ENCODE data around the gene VSNL1.

VSNL1 gene

DNA sequence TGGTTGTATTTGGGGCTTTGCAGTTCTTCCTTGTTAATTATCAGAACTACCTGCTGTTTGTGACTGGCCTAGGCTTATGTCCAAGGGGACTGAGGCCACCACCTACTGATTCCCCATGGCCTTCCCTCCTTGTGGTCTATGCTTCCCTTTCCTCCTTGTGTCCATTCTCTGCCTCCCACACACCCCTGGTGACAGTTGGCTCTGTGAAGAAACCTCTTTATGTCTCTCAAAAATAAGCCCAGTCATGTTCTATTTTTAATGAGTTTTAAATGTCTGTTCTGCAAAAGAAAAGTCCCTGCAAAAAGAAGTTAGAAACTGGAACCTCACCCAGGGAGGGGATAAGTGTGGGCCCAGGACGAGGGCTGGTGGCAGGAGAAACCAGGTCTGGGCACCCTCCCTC is 108.1 kb downstream of the VSNL1 start:
- DNase-seq = no peak

DNA sequence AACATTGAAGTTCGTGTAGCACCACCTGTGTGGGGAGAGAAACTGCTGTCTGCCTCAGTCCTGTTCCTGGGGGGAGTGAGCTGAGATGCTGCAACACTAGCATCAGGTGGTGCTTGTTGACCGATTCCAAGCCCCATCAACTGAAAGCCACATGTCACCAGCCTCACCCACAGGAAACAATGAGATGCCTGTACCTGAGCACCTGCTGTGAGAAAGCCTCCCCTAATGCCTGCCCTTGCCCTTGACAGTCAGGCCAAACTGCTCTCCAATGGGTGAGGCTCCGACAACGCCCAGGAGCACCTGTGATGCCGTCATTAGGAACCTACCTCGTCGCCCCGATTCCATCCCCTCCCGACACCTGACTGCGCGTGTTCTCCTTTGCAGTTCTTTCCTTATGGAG is 108.5 kb downstream of the VSNL1 start:
- DNase-seq = no peak

DNA sequence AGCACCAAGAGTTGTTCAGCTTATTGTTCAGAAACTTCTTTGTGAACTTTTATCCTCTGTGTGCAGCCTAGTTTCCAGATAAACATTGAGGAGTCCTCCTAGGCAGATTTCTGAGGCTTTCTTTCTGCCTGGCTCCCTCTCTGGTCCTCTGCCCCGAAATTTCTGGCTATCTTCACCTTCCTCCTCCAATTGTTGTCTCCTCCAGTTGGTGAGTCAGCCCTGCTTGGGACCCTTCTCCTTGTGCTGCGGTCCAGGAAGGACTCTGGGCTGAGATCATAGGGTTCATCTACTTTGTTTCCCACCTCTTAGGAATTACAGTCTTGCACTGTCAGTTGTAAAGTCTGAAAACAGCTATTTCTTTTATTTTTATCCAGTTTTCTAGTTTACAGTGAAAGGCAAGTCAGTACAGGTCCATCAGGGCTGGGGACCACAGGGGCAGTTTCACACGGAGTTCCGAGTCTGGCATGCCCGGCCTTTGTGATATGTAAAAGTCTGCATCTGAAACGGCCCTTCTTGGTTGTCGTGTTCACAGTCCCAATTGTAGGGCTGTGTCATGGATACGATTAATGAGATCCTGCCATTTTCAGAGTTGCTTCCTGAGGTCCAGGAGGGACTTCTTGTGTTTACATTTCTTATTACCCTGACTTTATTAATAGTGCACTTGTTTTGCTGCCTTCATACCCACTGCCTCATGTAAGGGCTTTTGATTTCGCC is 112.3 kb downstream of the VSNL1 start:
- DNase-seq = no peak

DNA sequence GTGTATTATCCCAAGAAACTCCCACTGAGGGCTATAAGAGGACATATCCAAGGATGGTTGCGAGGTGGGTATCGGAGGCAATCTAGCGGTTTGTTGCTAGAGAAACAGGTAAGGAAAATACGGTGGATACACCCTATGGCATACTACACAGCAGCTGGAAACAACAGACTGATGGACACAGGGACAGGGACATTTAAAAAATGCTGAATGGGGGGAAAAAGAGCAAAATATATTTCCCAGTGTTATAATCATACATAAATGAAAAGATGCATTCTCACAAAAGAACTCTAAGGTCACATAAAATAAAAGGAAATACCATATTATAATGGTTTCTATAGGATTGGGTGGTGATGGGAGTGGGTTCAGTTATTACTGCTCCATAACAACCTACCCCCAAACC is 117.3 kb downstream of the VSNL1 start:
- DNase-seq = no peak

DNA sequence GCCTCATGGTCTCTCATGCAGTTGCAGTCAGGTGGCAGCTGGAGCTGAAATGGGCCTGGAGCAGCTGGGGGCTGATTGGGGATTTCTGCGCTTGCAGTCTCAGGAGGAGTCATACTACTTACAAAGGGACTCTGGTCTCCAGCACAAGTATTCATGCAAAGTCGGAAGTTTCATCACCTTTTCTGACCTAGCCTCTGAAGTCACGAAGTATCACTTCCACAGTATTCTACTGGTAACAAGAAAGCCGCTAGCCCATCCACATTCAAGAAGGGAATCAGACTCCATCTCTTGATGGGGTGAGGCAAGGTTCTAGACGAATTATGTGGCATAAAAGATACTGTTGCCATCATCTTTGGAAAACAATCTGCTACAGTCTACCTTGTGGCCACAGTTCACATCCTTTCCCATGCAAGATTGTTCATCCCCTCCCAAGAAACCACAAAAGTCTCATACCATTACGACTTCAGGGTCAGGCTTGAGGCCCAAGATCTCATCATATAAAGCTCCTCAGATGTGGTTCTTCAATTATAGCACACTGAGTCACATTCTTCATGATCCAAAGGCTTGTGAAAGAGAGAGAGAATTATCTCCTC is 117.9 kb downstream of the VSNL1 start:
- DNase-seq = no peak

DNA sequence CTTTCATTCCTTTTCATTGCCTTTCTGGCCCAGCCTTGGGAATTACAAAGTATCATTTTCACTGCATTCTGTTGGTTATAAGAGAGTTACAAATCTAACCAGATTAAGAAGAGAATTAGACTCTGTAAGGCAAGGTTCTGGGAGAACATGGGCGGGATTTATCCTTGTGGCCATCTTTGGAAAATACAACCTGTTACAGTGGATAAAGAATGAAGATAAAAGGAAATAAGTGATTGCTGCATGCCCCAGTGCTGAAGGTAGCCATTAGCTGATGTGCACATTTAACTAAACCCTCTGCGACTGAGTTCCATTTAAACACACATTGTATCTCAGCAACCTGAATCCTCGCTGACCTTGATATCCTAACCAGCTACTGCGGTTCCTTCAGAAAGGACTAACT is 119.7 kb downstream of the VSNL1 start:
- DNase-seq = no peak

DNA sequence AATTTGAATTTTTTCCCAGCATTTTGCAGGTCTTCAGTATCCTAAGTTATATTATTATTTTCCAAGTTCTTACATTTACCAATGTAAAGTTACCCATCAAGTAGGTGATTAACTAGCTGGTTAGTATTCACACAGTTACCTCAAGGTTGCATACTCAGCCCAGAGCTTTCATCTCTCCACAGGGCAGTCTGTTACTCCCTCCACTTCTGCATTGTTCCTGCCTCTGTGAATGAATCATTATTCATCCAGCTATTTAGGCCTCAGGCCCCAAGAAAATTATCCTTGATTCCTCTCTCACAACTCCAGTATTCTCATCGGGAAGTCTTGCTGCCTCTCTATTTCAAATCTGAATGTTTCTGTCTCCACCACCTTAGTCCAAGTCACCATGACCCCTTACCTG is 121.0 kb downstream of the VSNL1 start:
- DNase-seq = no peak

DNA sequence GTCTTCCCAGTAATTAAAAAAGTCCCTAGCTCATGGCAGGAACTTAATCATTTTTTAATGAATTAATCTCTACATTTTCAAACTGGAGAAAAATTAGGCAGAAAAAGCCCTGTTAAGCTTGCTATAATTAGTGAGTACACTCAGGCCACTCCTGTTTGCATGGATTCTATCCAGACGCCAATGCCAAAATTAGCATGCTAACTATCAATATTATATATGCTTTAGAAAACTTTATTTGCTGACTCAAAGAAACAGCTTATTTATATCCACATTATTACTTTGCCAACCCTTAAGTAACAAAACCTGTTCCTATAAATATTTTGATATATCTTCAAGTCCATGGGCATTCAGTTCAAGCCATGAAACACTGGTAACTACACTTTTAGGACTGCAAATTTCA is 122.2 kb downstream of the VSNL1 start:
- no peak for DNase-seq

DNA sequence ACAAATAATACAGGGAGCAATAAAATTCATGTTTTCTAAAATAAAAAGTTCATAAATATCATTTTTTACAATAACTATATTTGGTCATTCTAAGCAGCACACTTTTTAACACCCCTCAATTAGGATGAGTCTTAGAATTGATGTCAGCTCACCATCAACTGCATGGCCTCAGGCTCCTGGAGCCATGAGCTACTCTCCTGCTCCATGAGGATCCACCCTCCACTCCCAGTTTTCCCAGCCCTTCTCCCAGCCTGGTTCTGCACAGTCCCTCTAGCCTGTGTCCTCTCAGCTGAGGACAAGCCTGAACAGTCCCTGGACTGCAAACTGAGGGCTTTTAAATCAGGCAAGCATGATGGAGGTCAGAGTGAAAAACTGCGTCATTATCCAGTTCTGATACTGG is 124.0 kb downstream of the VSNL1 start:
- DNase-seq = no peak

DNA sequence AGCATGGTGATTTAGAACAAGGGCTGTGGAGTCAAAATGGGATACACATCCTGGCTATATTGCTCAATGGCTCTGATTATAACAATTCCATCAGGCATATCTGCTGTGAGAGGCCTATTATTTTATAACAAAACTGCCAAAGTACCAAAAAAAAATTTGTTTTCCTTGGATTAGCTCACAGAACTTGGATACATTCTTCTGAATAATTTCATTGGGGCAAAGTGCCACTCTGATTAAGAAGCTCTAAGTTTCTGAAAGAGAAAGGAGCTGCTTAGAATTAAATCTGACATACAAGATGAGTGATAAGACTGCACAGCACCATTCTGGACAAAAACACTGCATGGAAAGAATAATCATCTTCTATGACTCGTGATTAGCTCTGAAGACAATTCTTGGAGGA is 127.4 kb downstream of the VSNL1 start:
- DNase-seq = no peak

DNA sequence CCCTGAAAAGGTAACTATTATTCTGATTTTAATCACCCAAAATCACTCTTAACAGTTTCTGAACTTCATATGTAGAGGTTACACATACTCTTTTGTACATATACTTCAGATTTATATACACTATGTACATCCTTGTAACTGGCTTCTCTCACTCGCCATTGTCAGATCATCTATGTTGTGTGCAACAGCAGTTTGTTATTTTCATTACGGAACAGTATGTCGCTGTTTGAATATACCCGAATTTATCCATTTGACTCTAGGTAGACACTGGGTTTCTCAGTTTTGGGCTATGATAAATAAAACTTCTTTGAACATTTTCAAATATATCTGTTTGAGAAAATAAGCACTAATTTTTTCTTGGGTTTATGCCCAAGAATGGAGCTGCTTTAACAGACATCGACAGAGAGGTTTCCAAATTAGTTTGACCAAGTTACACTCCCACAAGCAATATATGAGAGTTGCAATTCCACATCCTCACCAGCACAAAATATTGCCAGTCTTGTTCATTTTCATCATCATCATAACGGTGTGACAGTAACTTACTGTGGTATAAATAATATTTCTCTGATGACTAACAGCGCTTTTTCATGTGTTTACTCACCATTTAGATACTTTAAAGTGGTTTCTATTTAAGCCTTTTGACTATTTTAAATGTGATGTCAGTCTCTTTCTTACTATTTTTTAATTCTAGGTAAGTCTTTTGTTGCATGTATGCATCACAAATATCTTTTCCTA is 132.3 kb downstream of the VSNL1 start:
- DNase-seq = no peak

DNA sequence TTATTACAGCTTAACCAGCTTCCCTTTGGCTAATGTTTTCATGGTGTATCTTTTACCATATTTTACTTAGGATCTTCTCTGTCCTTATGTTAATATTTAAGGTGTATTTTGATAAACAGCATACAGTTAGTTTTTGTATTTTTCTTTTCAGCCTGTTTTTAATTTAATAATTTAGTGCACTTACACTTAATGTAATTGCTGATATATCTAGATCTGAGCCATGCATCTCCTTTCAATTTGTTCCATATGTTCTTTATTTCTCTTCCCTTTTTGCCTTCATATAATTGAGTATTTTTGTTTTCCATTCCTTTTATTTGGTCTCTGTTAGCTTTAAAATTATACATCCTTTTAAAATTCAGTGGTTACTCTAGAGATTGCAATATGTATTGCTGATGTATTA is 134.3 kb downstream of the VSNL1 start:
- no peak for DNase-seq

DNA sequence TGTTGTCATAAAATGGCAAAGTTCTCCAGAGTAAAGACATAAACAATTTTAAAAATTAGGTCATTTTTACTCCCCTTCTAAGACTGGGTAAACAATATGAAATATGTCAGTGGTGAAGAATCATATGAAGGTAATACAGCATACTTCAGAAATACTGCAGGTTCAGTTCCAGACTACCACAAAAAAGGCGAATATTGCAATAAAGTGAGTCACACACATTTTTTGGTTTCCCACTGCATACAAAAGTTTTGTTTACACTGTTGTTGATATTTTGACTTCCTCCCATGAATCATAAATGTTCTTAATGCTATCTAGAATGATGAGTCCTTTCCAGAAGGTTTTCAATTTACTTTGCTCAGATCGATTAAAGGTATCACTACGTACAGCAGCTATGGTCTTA is 139.6 kb downstream of the VSNL1 start:
- DNase-seq = no peak

DNA sequence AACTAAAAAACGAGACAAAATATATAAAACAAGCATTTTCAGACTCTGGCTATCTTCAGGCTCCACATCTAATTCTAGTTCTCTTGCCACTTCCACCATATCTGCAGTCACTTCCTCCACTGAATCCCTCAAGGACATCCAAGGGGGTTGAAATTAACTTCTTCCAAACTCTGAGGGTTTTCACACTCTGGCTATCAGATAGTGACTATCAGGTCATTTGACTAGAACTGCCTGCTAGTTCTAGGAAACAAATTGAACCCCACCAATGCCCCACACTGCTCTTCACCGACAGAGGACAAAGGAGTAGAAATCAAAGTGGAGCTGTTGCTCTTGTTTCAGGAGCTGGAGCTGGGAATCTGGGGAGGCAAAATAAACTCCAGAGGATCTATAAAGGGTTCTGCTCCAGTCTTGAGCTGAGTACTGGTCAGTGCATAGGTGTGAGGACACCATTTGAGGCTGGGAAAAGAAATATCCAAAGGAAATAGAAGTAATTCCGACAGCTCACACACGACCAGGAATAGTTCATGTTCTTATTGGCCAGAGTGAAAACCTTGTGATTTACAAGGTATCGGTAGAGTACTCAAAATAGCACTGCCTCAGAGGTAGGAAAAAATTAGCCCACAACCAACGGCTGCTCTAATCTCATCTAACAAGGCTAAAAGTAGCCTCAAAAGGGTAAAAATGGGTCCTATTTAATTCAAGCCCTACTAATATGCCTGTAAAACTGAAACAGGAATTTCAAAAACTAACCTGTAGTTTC is 141.8 kb downstream of the VSNL1 start:
- DNase-seq = no peak

DNA sequence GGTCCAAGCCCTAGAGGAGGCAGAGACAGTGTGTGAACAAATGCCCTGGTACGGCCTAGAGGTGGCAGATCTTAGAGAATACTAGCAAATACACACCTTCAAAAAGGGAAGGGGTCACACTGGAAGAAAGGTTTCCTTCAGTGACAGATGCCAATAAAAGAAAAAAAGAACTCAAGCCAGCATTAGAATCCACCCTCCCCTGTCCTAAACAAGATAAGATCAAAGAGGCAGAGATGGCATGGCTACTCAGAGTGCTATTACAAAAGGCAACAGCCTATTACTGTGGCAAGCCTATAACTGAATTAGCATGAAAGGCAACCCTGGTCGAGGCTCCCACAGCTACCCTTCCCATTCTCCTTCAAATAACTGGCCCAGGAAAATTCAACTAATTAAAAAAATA is 143.5 kb downstream of the VSNL1 start:
- no peak for DNase-seq

DNA sequence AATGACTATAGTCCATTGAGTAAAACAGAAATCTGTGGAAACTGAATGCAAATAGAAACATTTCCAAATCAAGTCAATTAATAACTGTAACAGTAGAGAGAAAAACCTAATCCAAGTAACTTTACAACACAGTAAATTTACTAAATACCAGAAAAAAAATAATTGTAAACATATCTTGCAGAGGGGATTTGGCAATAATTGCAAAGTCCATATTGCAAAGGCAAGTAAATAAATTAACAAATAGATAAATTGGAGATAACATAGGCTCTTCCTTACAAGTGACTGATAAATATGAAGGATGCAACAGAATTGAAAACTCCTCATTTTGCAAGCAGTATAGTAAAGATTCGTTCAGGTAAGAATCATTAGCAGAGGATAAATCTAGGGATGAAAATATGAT is 148.1 kb downstream of the VSNL1 start:
- DNase-seq = no peak

DNA sequence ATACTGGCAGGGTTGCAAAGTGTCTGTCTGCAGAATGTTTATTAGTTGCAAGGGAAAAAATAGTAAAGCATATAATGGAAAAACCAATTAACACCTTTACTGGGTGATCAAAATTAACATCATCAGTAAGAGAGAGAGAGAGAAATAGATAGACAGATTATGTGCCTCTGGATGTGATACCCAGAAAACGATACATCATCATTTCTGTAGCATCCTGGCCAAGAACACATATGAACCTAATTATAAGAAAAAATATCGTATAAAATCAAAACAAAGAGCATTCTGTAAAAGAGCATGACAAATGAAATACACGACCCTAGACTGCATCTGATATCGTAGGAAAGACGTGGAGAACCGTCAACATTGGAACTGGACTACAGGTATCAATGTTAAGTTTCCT is 148.5 kb downstream of the VSNL1 start:
- no peak for DNase-seq

DNA sequence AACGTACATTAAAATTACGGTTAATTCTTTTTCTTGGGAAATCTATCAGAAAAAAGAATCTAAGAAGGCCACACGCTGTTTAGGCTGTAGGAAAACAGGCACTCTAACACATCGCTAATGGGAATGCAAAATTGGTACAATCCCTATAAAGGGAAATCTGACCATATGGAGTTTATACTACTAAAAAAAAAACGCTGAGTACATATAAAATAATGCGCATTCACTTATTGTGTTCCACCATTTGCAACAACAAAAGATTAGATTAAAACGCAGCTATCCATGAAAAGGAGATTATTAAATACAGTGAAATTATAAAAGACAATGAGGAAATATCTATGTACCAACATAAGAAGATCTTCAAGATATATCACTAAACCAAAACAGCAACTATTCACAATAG is 150.3 kb downstream of the VSNL1 start:
- no peak for DNase-seq

All from DMS153 (cell line).